ENCODE measurements around the gene PHOSPHO1.

GRCh38 chr17:49223517-49224197 is 6.9 kb downstream of the PHOSPHO1 start:
- peak; percentile 64; the same call in 1 of the 2 replicates for TF ChIP-seq POLR2AphosphoS5 (IDR thresholded peaks at IDR 0.05; ENCODE audit: low read depth, low read length)
- no peak; the same call in 1 of the 2 replicates for TF ChIP-seq POLR2A (IDR thresholded peaks at IDR 0.05; ENCODE audit: low read depth, low read length)
